ENCODE results near the gene ADARB1. TPM values are rescaled to one million over a fixed set of nuclear protein-coding genes. Genes with fewer than 3 reads are reported as not detected.

Gene ADARB1
- total RNA-seq, 1 experiment from 2014 or later = 14.6 TPM

DNA sequence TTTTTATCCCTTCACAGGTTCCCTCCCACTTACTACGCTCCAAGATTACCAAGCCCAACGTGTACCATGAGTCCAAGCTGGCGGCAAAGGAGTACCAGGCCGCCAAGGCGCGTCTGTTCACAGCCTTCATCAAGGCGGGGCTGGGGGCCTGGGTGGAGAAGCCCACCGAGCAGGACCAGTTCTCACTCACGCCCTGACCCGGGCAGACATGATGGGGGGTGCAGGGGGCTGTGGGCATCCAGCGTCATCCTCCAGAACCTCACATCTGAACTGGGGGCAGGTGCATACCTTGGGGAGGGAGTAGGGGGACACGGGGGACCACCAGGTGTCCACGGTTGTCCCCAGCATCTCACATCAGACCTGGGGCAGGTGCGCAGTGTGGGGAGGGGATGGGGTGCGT, 147.6 kb downstream of the ADARB1 start:
- no peak for DNase-seq (ENCODE audit: low spot score)
- POLR2A ChIA-PET = no interaction called here

DNA sequence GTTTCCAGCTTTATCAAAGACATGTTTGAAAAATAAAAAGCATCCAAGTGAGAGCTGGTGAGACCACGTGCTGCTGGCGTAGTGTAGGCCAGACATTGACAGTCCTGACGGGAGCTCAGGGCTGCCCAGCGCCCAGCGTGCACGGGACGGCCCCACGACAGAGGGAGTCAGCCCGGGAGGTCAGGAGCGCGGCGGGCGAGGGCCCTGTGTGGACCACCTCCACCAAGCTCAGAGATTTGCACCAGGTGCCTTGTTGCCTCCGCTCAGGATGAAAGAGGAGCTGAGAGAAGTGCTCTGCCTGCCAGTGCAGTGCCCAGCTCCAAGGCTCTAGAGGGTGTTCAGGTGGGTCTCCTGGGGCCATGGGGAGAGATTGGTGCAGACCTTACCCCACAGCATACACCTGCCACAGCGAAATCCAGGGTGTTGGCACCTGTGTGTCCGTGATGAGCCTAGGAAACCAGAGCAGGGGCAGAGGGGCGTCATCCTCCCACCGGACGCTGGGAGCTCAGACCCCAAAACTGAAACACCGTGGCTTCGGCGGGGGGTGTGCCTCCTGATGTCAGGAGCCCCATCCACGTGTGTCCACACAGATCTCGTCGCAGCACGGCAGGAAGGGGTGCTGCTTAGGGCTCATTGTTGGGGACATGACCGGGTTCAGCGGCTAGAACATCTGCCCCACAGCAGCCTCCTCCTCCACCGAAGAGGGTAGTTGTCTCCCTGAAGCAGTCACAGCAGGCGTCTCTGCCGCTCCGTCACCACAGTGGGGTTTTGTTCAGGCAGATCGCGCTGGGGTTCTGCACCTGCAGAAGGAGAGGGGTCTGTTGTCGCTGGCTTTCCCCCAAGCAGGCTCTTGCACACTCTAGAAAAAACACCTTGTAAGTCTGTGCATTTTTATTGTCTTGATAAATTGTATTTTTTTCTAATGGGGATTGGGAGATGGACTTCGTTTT, 149.1 kb downstream of the ADARB1 start:
- CTCF ChIA-PET = interaction anchor here (1.0 to 1.2 kb wide), 2 partner anchors 83 to 86 kb away, joined by 4 to 5 read pairs; no protein-coding TSS in a partner anchor
- POLR2A ChIA-PET = no interaction called here
- Mint-ChIP-seq H3K36me3 (0 out of 2 replicates have a peak, but pooled peaks cover 3% of the 10 kb centered on the region), H3K9me3 (peaks cover 3% of the 10 kb centered on the region), H3K4me3 (no peak overlapping the region), H3K27me3 (ENCODE audit: low read depth) (no peaks in the 10 kb centered on the region; the same call in 1 of the 2 replicates), H3K27ac (no peak overlapping the region), H3K4me1 (peaks cover 13% of the 10 kb centered on the region; the same call in 1 of the 2 replicates)
- DNase-seq (ENCODE audit: low spot score) (no peak), ATAC-seq (no peak)
- TF ChIP-seq SMAD4 (CRISPR knock-in tag; IDR thresholded peaks at IDR 0.05) = no peak
- TF ChIP-seq, protein P1, sequence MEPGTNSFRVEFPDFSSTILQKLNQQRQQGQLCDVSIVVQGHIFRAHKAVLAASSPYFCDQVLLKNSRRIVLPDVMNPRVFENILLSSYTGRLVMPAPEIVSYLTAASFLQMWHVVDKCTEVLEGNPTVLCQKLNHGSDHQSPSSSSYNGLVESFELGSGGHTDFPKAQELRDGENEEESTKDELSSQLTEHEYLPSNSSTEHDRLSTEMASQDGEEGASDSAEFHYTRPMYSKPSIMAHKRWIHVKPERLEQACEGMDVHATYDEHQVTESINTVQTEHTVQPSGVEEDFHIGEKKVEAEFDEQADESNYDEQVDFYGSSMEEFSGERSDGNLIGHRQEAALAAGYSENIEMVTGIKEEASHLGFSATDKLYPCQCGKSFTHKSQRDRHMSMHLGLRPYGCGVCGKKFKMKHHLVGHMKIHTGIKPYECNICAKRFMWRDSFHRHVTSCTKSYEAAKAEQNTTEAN (CRISPR knock-in tag; IDR thresholded peaks at IDR 0.05) = no peak
- TF ChIP-seq, protein P2, sequence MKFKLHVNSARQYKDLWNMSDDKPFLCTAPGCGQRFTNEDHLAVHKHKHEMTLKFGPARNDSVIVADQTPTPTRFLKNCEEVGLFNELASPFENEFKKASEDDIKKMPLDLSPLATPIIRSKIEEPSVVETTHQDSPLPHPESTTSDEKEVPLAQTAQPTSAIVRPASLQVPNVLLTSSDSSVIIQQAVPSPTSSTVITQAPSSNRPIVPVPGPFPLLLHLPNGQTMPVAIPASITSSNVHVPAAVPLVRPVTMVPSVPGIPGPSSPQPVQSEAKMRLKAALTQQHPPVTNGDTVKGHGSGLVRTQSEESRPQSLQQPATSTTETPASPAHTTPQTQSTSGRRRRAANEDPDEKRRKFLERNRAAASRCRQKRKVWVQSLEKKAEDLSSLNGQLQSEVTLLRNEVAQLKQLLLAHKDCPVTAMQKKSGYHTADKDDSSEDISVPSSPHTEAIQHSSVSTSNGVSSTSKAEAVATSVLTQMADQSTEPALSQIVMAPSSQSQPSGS (CRISPR knock-in tag; IDR thresholded peaks at IDR 0.05; ENCODE audit: borderline replicate concordance, low read depth) = no peak
- TF ChIP-seq, protein P3, sequence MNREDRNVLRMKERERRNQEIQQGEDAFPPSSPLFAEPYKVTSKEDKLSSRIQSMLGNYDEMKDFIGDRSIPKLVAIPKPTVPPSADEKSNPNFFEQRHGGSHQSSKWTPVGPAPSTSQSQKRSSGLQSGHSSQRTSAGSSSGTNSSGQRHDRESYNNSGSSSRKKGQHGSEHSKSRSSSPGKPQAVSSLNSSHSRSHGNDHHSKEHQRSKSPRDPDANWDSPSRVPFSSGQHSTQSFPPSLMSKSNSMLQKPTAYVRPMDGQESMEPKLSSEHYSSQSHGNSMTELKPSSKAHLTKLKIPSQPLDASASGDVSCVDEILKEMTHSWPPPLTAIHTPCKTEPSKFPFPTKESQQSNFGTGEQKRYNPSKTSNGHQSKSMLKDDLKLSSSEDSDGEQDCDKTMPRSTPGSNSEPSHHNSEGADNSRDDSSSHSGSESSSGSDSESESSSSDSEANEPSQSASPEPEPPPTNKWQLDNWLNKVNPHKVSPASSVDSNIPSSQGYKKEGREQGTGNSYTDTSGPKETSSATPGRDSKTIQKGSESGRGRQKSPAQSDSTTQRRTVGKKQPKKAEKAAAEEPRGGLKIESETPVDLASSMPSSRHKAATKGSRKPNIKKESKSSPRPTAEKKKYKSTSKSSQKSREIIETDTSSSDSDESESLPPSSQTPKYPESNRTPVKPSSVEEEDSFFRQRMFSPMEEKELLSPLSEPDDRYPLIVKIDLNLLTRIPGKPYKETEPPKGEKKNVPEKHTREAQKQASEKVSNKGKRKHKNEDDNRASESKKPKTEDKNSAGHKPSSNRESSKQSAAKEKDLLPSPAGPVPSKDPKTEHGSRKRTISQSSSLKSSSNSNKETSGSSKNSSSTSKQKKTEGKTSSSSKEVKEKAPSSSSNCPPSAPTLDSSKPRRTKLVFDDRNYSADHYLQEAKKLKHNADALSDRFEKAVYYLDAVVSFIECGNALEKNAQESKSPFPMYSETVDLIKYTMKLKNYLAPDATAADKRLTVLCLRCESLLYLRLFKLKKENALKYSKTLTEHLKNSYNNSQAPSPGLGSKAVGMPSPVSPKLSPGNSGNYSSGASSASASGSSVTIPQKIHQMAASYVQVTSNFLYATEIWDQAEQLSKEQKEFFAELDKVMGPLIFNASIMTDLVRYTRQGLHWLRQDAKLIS (CRISPR knock-in tag; IDR thresholded peaks at IDR 0.05; ENCODE audit: borderline replicate concordance) = no peak
- TF ChIP-seq, protein P4, sequence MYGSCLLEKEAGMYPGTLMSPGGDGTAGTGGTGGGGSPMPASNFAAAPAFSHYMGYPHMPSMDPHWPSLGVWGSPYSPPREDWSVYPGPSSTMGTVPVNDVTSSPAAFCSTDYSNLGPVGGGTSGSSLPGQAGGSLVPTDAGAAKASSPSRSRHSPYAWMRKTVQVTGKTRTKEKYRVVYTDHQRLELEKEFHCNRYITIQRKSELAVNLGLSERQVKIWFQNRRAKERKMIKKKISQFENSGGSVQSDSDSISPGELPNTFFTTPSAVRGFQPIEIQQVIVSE (CRISPR knock-in tag; IDR thresholded peaks at IDR 0.05; ENCODE audit: borderline replicate concordance) = no peak
- TF ChIP-seq, protein P5, sequence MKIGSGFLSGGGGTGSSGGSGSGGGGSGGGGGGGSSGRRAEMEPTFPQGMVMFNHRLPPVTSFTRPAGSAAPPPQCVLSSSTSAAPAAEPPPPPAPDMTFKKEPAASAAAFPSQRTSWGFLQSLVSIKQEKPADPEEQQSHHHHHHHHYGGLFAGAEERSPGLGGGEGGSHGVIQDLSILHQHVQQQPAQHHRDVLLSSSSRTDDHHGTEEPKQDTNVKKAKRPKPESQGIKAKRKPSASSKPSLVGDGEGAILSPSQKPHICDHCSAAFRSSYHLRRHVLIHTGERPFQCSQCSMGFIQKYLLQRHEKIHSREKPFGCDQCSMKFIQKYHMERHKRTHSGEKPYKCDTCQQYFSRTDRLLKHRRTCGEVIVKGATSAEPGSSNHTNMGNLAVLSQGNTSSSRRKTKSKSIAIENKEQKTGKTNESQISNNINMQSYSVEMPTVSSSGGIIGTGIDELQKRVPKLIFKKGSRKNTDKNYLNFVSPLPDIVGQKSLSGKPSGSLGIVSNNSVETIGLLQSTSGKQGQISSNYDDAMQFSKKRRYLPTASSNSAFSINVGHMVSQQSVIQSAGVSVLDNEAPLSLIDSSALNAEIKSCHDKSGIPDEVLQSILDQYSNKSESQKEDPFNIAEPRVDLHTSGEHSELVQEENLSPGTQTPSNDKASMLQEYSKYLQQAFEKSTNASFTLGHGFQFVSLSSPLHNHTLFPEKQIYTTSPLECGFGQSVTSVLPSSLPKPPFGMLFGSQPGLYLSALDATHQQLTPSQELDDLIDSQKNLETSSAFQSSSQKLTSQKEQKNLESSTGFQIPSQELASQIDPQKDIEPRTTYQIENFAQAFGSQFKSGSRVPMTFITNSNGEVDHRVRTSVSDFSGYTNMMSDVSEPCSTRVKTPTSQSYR (CRISPR knock-in tag; IDR thresholded peaks at IDR 0.05) = no peak
- TF ChIP-seq, protein P6, sequence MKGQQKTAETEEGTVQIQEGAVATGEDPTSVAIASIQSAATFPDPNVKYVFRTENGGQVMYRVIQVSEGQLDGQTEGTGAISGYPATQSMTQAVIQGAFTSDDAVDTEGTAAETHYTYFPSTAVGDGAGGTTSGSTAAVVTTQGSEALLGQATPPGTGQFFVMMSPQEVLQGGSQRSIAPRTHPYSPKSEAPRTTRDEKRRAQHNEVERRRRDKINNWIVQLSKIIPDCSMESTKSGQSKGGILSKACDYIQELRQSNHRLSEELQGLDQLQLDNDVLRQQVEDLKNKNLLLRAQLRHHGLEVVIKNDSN (CRISPR knock-in tag; IDR thresholded peaks at IDR 0.05) = no peak
- TF ChIP-seq ZBTB21 (CRISPR knock-in tag; IDR thresholded peaks at IDR 0.05; ENCODE audit: borderline replicate concordance) = no peak
- no peak for TF ChIP-seq GABPB1 (CRISPR knock-in tag; IDR thresholded peaks at IDR 0.05)
- TF ChIP-seq, protein P7, sequence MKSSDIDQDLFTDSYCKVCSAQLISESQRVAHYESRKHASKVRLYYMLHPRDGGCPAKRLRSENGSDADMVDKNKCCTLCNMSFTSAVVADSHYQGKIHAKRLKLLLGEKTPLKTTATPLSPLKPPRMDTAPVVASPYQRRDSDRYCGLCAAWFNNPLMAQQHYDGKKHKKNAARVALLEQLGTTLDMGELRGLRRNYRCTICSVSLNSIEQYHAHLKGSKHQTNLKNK (CRISPR knock-in tag; IDR thresholded peaks at IDR 0.05) = no peak
- TF ChIP-seq CBFB (CRISPR knock-in tag; IDR thresholded peaks at IDR 0.05; ENCODE audit: low read depth) = no peak
- TF ChIP-seq, protein P8, sequence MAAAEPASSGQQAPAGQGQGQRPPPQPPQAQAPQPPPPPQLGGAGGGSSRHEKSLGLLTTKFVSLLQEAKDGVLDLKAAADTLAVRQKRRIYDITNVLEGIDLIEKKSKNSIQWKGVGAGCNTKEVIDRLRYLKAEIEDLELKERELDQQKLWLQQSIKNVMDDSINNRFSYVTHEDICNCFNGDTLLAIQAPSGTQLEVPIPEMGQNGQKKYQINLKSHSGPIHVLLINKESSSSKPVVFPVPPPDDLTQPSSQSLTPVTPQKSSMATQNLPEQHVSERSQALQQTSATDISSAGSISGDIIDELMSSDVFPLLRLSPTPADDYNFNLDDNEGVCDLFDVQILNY (CRISPR knock-in tag; IDR thresholded peaks at IDR 0.05) = no peak
- no peak for TF ChIP-seq GRHL2 (CRISPR knock-in tag; IDR thresholded peaks at IDR 0.05; ENCODE audit: insufficient replicate concordance, severe bottlenecking)
- TF ChIP-seq SMAD3 (CRISPR knock-in tag; IDR thresholded peaks at IDR 0.05; ENCODE audit: borderline replicate concordance) = no peak
- TF ChIP-seq, protein P9, sequence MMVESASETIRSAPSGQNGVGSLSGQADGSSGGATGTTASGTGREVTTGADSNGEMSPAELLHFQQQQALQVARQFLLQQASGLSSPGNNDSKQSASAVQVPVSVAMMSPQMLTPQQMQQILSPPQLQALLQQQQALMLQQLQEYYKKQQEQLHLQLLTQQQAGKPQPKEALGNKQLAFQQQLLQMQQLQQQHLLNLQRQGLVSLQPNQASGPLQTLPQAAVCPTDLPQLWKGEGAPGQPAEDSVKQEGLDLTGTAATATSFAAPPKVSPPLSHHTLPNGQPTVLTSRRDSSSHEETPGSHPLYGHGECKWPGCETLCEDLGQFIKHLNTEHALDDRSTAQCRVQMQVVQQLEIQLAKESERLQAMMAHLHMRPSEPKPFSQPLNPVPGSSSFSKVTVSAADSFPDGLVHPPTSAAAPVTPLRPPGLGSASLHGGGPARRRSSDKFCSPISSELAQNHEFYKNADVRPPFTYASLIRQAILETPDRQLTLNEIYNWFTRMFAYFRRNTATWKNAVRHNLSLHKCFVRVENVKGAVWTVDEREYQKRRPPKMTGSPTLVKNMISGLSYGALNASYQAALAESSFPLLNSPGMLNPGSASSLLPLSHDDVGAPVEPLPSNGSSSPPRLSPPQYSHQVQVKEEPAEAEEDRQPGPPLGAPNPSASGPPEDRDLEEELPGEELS (CRISPR knock-in tag; IDR thresholded peaks at IDR 0.05) = no peak
- no peak for TF ChIP-seq ETV6 (CRISPR knock-in tag; IDR thresholded peaks at IDR 0.05)

More for the DNA sequence above, 147.6 kb downstream of the ADARB1 start:
- Mint-ChIP-seq H3K4me1 (peaks cover 13% of the 10 kb centered on the region; the same call in 1 of the 2 replicates), H3K9me3 (peaks cover 18% of the 10 kb centered on the region), H3K27ac (no peak overlapping the region), H3K27me3 (ENCODE audit: low read depth) (no peaks in the 10 kb centered on the region; the same call in 1 of the 2 replicates), H3K4me3 (no peak overlapping the region), H3K36me3 (peaks cover 17% of the 10 kb centered on the region)
- ATAC-seq = no peak
- TF ChIP-seq ATF1 (CRISPR knock-in tag; IDR thresholded peaks at IDR 0.05) (no peak), FOXP1 (CRISPR knock-in tag; IDR thresholded peaks at IDR 0.05; ENCODE audit: borderline replicate concordance) (no peak)
- CTCF ChIA-PET = interaction anchor here (1.9 kb wide), 1 partner anchor 82 kb away, joined by 6 read pairs; no protein-coding TSS in a partner anchor

Measured in WTC11 (cell line).